Keratinocyte (primary cell): ENCODE measurements around the gene SCAMP2. TPM values are rescaled to one million over a fixed set of nuclear protein-coding genes. Genes with fewer than 3 reads are reported as not detected.

Experiments
- DNase-seq: peaks from one replicate; pipeline ENCODE4 v3.0.0-alpha.2; 2011; ENCODE audit warnings: low read depth, missing footprints, low spot score
- FAIRE-seq: peaks from 2 replicates; lab custom pipeline; 2011; peaks lifted over from hg19 to GRCh38; lab: Jason Lieb, UNC
- H2AFZ ChIP-seq: 2 replicates; pipeline ENCODE4 v1.6.0; 2012; ENCODE audit warnings: low read length, control low read depth, inconsistent platforms; ENCODE audit not compliant: control insufficient read depth
- H3K27ac ChIP-seq: 2 replicates; pipeline ENCODE4 v1.5.1; 2011; ENCODE audit warnings: low read length; ENCODE audit not compliant: control insufficient read depth, insufficient read depth
- H3K27me3 ChIP-seq: 3 replicates; pipeline ENCODE4 v1.6.0; 2011; ENCODE audit warnings: low read length; ENCODE audit not compliant: control insufficient read depth, insufficient read depth; ENCODE audit errors: extremely low read depth
- H3K36me3 ChIP-seq, 2 experiments: 2 replicates in 1 of 2; 3 replicates in 1 of 2; pipeline ENCODE4 v1.5.1; 2011; ENCODE audit warnings: low read length in 2 of 2, mild to moderate bottlenecking in 1 of 2; ENCODE audit not compliant: control insufficient read depth in 2 of 2, insufficient read depth in 2 of 2; ENCODE audit errors: extremely low read depth in 1 of 2
- H3K4me1 ChIP-seq: 3 replicates; pipeline ENCODE4 v1.5.1; 2011; ENCODE audit warnings: low read length; ENCODE audit not compliant: control insufficient read depth, insufficient read depth; ENCODE audit errors: extremely low read depth
- H3K4me2 ChIP-seq: 3 replicates; pipeline ENCODE4 v1.6.0; 2011; ENCODE audit warnings: low read depth, low read length; ENCODE audit not compliant: control insufficient read depth, insufficient read depth; ENCODE audit errors: extremely low read depth
- H3K4me3 ChIP-seq, 3 experiments: fragments of 200-600 bp in 1 of 3; sonication (generic) in 1 of 3; 2 replicates in 2 of 3; 3 replicates in 1 of 3; pipeline ENCODE4 v1.5.1; 2011 to 2016; ENCODE audit warnings: low read length in 3 of 3, mild to moderate bottlenecking in 3 of 3, control low read depth in 2 of 3, inconsistent platforms in 1 of 3, low read depth in 1 of 3, mixed read lengths in 1 of 3, mixed run types in 1 of 3, moderate library complexity in 1 of 3; ENCODE audit not compliant: control insufficient read depth in 2 of 3, insufficient read depth in 2 of 3; ENCODE audit errors: extremely low read depth in 1 of 3
- H3K79me2 ChIP-seq: 2 replicates; pipeline ENCODE4 v1.6.0; 2012; ENCODE audit warnings: low read length; ENCODE audit not compliant: control insufficient read depth, insufficient read depth
- H3K9ac ChIP-seq: 3 replicates; pipeline ENCODE4 v1.6.0; 2011; ENCODE audit warnings: low read length; ENCODE audit not compliant: control insufficient read depth, insufficient read depth; ENCODE audit errors: extremely low read depth
- H3K9me1 ChIP-seq: 3 replicates; pipeline ENCODE4 v1.6.0; 2011; ENCODE audit warnings: low read length; ENCODE audit not compliant: control insufficient read depth, insufficient read depth; ENCODE audit errors: extremely low read depth
- H3K9me3 ChIP-seq: 2 replicates; pipeline ENCODE4 v1.5.1; 2012; ENCODE audit warnings: low read depth, low read length; ENCODE audit not compliant: control insufficient read depth
- H4K20me1 ChIP-seq: 3 replicates; pipeline ENCODE4 v1.6.0; 2011; ENCODE audit warnings: low read length; ENCODE audit not compliant: control insufficient read depth, insufficient read depth; ENCODE audit errors: extremely low read depth
- CTCF ChIP-seq, 3 experiments: IDR thresholded peaks in 1 of 3; conservative IDR thresholded peaks in 1 of 3; optimal IDR thresholded peaks in 1 of 3; 2 replicates in 2 of 3; 3 replicates in 1 of 3; pipeline versions ENCODE3 to v1.5.1; 2011; ENCODE audit warnings: low read length in 3 of 3, mild to moderate bottlenecking in 3 of 3, moderate library complexity in 2 of 3, control low read depth in 1 of 3, inconsistent platforms in 1 of 3; ENCODE audit not compliant: insufficient read depth in 2 of 3; ENCODE audit errors: extremely low read depth in 1 of 3
- EZH2 ChIP-seq: IDR thresholded peaks from one replicate; pipeline ENCODE4 v1.6.1; 2012; ENCODE audit warnings: inconsistent platforms, mild to moderate bottlenecking, low read length, moderate library complexity
- dilution Hi-C: fragments of 300-500 bp; cut with MboI; formaldehyde crosslinking; loops from one replicate; pipeline ENCODE4 v1.7.0; 2020; ENCODE audit warnings: low sequenced_read_pairs; ENCODE audit not compliant: extremely low pct_ligation_motif_present
- polyA plus RNA-seq, 5 experiments: library from polyadenylated mRNA; depleted of rRNA in 3 of 5; stranded (reverse) in 3 of 5; stranded (forward) in 1 of 5; unstranded in 1 of 5; fragments of >200 nt; gene quantifications; 1 replicate in 1 of 5; 2 replicates in 3 of 5; 3 replicates in 1 of 5; pipeline versions ENCODE4 v1.2.1 to v1.2.3, GENCODE V29; 2011 to 2012; ENCODE audit warnings: missing spikeins in 2 of 5, low read depth in 1 of 5, low replicate concordance in 1 of 5

The SCAMP2 gene
- polyA plus RNA-seq, 1 donor (not counting 4 experiments of a cell fraction or from before 2014, with no cell fraction given) = 72.8 TPM

- no peaks in the 10 kb centered on the region for H3K9me3 ChIP-seq
- no peaks in the 10 kb centered on the region for H3K4me1 ChIP-seq
- no peaks in the 10 kb centered on the region for H3K9me1 ChIP-seq
- DNase-seq (no peak), FAIRE-seq (no peak)
- TF ChIP-seq CTCF (optimal IDR thresholded peaks at IDR 0.05 in 1 of 3, IDR thresholded peaks at IDR 0.05 in 1 of 3, conservative IDR thresholded peaks at IDR 0.05 in 1 of 3; ENCODE audit: extremely low read depth in 1 of 3, insufficient read depth in 2 of 3, low read length in 3 of 3) = no peak
- TF ChIP-seq EZH2 = no peak
- H3K4me2 ChIP-seq = no peak overlapping the region
- H2AFZ ChIP-seq = no peak overlapping the region
- no peak overlapping the region for H3K27ac ChIP-seq
- peaks cover 31% of the 10 kb centered on the region for H3K27me3 ChIP-seq
- no peak overlapping the region for H3K9ac ChIP-seq
- H3K79me2 ChIP-seq = no peaks in the 10 kb centered on the region
- no peak overlapping the region for H3K4me3 ChIP-seq
- dilution Hi-C loops = no loop called here
- H3K36me3 ChIP-seq = peaks cover 0 to 3% of the 10 kb centered on the region in 2 experiments
- H4K20me1 ChIP-seq = no peaks in the 10 kb centered on the region
Observed at GRCh38 chr15:74830868-74831267, 42.3 kb downstream of the SCAMP2 start.

- no peak for TF ChIP-seq EZH2
- TF ChIP-seq CTCF (optimal IDR thresholded peaks at IDR 0.05 in 1 of 3, IDR thresholded peaks at IDR 0.05 in 1 of 3, conservative IDR thresholded peaks at IDR 0.05 in 1 of 3; ENCODE audit: extremely low read depth in 1 of 3, insufficient read depth in 2 of 3, low read length in 3 of 3) = no peak
- H3K9ac ChIP-seq = no peak overlapping the region
- DNase-seq = no peak
- no peaks in the 10 kb centered on the region for H3K36me3 ChIP-seq
- no peaks in the 10 kb centered on the region for H3K79me2 ChIP-seq
- H3K4me2 ChIP-seq = no peak overlapping the region
- no peaks in the 10 kb centered on the region for H3K9me3 ChIP-seq
- dilution Hi-C loops = no loop called here
- H2AFZ ChIP-seq = no peak overlapping the region
- no peak overlapping the region for H3K4me3 ChIP-seq
- no peaks in the 10 kb centered on the region for H3K4me1 ChIP-seq
- FAIRE-seq = no peak
- H4K20me1 ChIP-seq = no peaks in the 10 kb centered on the region
- H3K27me3 ChIP-seq = peaks cover 38% of the 10 kb centered on the region
- no peaks in the 10 kb centered on the region for H3K9me1 ChIP-seq
- H3K27ac ChIP-seq = no peak overlapping the region
Observed at GRCh38 chr15:74829991-74830390, 43.2 kb downstream of the SCAMP2 start.
